Prostate gland (tissue), 2 donors: ENCODE measurements around the gene SHISA2. TPM values are rescaled to one million over a fixed set of nuclear protein-coding genes. Genes with fewer than 3 reads are reported as not detected.

Experiments used
- DNase-seq: peaks from one replicate; pipeline ENCODE4 v3.0.0-alpha.2; 2019; ENCODE audit warnings: low spot score
- H3K27ac ChIP-seq, 2 donors: fragments of 200-600 bp; sonication (generic); 2 replicates each; pipeline ENCODE4 v1.5.1; 2017 to 2019
- H3K27me3 ChIP-seq: fragments of 200-600 bp; sonication (generic); replicated peaks from 2 replicates; pipeline ENCODE4 v1.5.1; 2019; ENCODE audit not compliant: insufficient read depth
- H3K36me3 ChIP-seq, 2 donors: fragments of 200-600 bp; sonication (generic); 1 replicate in 1 of 2; 2 replicates in 1 of 2; pipeline versions ENCODE4 v1.5.1 to v1.8.1; 2017 to 2019
- H3K4me1 ChIP-seq: fragments of 200-600 bp; sonication (generic); replicated peaks from 2 replicates; pipeline ENCODE4 v1.5.1; 2019
- H3K4me3 ChIP-seq, 2 donors: fragments of 200-600 bp; sonication (generic); 2 replicates each; pipeline ENCODE4 v1.5.1; 2017 to 2019
- H3K9me3 ChIP-seq: fragments of 200-600 bp; sonication (generic); 2 replicates; pipeline ENCODE4 v1.5.1; 2017
- CTCF ChIP-seq, 4 experiments: fragments of 200-600 bp in 2 of 4; fragments of 450-650 bp in 2 of 4; sonication (generic) in 2 of 4; IDR thresholded peaks; 1 replicate in 3 of 4; 2 replicates in 1 of 4; pipeline ENCODE4 v1.5.1; 2016 to 2019; ENCODE audit warnings: antibody characterized with exemption in 4 of 4, mild to moderate bottlenecking in 2 of 4, moderate library complexity in 2 of 4
- POLR2A ChIP-seq: fragments of 450-650 bp; IDR thresholded peaks from one replicate; pipeline ENCODE4 v1.6.1; 2016; ENCODE audit warnings: antibody characterized with exemption, mild to moderate bottlenecking
- POLR2AphosphoS5 ChIP-seq: sonication (generic); formaldehyde crosslinking; IDR thresholded peaks from one replicate; pipeline ENCODE4 v1.6.1; 2017; ENCODE audit warnings: antibody characterized with exemption
- WGBS: methylation state at CpG from one replicate; pipeline ENCODE4 v1.1.5; 2018; 5-methylcytosine and 5-hydroxymethylcytosine counted together
- intact Hi-C: fragments of 100-400 bp; cut with DNase I; formaldehyde crosslinking; loops from one replicate; pipeline ENCODE4 v1.14.2; 2022
- total RNA-seq, 2 donors: library from RNA; depleted of rRNA; stranded (reverse); fragments of >200 nt; gene quantifications; one replicate each; pipeline ENCODE4 v1.1.0, GENCODE V29; 2016

The SHISA2 gene
- total RNA-seq, 2 donors from 2014 or later = 2.6 to 21.6 TPM

DNA sequence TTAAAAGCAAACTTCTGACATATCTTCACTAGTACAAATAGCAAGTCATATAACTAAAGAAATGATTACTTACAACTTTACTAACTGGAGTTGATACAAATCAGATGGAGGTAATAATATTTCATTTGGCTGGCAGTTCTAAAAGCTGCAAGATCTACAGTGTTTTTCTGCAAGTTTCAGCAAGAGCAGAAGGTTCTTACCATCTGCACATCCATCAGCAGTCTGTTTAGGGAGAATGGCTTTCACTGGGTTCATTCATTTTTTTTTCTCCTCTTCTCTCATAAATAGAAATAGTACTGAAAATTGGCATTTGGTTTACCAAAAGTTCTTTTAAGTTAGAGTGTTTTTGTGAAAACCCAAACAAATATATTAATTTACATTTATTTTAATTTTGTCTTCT lies 3.1 kb upstream of the SHISA2 start:
- peaks cover 8% of the 10 kb centered on the region for H3K27me3 ChIP-seq
- intact Hi-C loops = no loop called here

DNA sequence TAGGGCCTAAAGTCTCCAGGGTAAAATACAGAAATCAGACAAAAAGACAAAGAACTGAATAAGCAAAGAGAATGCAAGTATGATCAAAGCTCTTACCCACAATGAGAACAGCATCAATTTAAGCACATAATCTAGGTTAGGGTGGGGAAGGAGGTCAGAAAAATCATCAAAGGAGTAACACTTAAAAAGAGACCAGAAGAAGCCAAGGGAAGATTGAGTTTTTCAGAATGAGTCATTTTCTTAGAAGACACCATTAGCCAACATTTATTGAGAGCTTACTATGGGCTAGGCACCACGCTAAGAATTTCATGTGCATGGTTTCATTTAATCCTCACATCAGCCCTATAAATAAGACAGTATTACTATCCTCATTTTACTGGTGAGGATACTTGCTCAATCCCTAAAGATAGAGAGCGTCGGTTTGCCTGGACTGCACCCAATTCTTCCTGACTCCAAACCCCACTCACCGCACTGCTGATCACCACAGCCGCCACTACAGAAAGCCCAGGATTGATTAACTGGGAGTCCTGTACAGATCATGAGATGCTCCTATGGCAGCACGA lies 1.7 kb upstream of the SHISA2 start:
- Histone ChIP-seq H3K27ac (no peak overlapping the region), H3K27me3 (peaks cover 9% of the 10 kb centered on the region), H3K4me3 (no peak overlapping the region), H3K9me3 (no peaks in the 10 kb centered on the region), H3K36me3 (no peaks in the 10 kb centered on the region), H3K4me1 (no peaks in the 10 kb centered on the region)
- intact Hi-C loops = no loop called here
- TF ChIP-seq POLR2AphosphoS5 (no peak), CTCF (IDR thresholded peaks at IDR 0.05) (no peak), POLR2A (no peak)
- no peak for DNase-seq
- 90% methylated on average over 6 of the region's 6 CpGs for WGBS

More for the DNA sequence above, 3.1 kb upstream of the SHISA2 start:
- no peak for DNase-seq
- Histone ChIP-seq H3K36me3 (no peaks in the 10 kb centered on the region), H3K9me3 (no peaks in the 10 kb centered on the region), H3K4me3 (no peak overlapping the region), H3K27ac (no peak overlapping the region), H3K4me1 (no peaks in the 10 kb centered on the region)
- TF ChIP-seq POLR2AphosphoS5 (no peak), POLR2A (no peak), CTCF (IDR thresholded peaks at IDR 0.05) (no peak)

GRCh38 chr13:26052337-26052736 lies 521 bp upstream of the SHISA2 start:
- no peak for DNase-seq
- Histone ChIP-seq H3K4me1 (no peaks in the 10 kb centered on the region), H3K27ac (no peak overlapping the region), H3K36me3 (no peaks in the 10 kb centered on the region), H3K4me3 (peak overlapping the region in 1 of 2 donors; percentile 36), H3K9me3 (no peaks in the 10 kb centered on the region), H3K27me3 (peaks cover 9% of the 10 kb centered on the region)
- intact Hi-C loops = no loop called here
- 75% methylated on average over 10 of the region's 10 CpGs for WGBS
- TF ChIP-seq CTCF (IDR thresholded peaks at IDR 0.05) (no peak), POLR2AphosphoS5 (no peak), POLR2A (no peak)

GRCh38 chr13:26051231-26051656 lies 572 bp downstream of the SHISA2 start:
- peak overlapping the region; percentile 25 to 36 for H3K4me3 ChIP-seq
- H3K4me1 ChIP-seq = no peaks in the 10 kb centered on the region
- WGBS = 1% methylated on average over 15 of the region's 45 CpGs
- no peaks in the 10 kb centered on the region for H3K36me3 ChIP-seq
- H3K27me3 ChIP-seq = peaks cover 9% of the 10 kb centered on the region
- DNase-seq = no peak
- no peaks in the 10 kb centered on the region for H3K9me3 ChIP-seq
- no peak for TF ChIP-seq POLR2A
- no peak for TF ChIP-seq POLR2AphosphoS5
- no peak for TF ChIP-seq CTCF (IDR thresholded peaks at IDR 0.05)
- intact Hi-C loops = no loop called here
- H3K27ac ChIP-seq = no peak overlapping the region

- WGBS = 3% methylated on average over 79 of the region's 82 CpGs
- H3K27ac ChIP-seq = no peak overlapping the region
- H3K9me3 ChIP-seq = no peaks in the 10 kb centered on the region
- H3K36me3 ChIP-seq = no peaks in the 10 kb centered on the region
- intact Hi-C loops = no loop called here
- TF ChIP-seq POLR2AphosphoS5 = no peak
- TF ChIP-seq POLR2A = no peak
- no peak for TF ChIP-seq CTCF (IDR thresholded peaks at IDR 0.05)
- peak overlapping the region in 1 of 2 donors; percentile 25 for H3K4me3 ChIP-seq
- peaks cover 9% of the 10 kb centered on the region for H3K27me3 ChIP-seq
- no peaks in the 10 kb centered on the region for H3K4me1 ChIP-seq
- DNase-seq = no peak
These were observed 1.1 kb downstream of the SHISA2 start for GRCh38 chr13:26050568-26051230.
